ENCODE measurements around the gene NR4A3. TPM values are rescaled to one million over a fixed set of nuclear protein-coding genes. Genes with fewer than 3 reads are reported as not detected.

The NR4A3 gene
- total and polyA plus RNA-seq, 2 of the 13 experiments (the other 11 are each of a cell fraction or from before 2014, with no cell fraction given) = 0.02 to 0.09 TPM

DNA sequence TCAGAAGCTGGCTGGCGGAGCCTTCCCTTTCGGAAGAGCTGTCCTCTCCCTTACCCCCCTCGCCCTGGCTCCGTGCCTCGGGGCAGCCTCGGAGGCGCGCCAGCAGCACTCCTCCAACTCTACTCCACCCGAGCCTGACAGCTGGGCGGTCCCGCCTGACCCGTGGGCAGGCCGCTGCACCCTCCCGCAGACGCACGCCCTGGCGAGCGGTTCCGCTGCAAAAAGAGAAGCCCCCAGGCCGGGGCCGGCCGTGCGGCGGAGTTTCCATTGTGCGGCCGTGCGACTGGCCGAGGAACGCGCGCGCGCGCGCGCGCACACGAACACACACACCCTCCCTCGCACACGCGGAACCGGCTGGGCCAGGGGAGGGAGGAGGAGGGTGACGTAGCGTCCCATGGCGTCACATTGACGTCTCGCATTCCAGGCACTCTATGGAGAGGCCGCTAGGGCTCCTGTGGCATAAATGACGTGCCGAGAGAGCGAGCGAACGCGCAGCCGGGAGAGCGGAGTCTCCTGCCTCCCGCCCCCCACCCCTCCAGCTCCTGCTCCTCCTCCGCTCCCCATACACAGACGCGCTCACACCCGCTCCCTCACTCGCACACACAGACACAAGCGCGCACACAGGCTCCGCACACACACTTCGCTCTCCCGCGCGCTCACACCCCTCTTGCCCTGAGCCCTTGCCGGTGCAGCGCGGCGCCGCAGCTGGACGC lies at the start of gene NR4A3 (continued):
- TF ChIP-seq, protein P1, sequence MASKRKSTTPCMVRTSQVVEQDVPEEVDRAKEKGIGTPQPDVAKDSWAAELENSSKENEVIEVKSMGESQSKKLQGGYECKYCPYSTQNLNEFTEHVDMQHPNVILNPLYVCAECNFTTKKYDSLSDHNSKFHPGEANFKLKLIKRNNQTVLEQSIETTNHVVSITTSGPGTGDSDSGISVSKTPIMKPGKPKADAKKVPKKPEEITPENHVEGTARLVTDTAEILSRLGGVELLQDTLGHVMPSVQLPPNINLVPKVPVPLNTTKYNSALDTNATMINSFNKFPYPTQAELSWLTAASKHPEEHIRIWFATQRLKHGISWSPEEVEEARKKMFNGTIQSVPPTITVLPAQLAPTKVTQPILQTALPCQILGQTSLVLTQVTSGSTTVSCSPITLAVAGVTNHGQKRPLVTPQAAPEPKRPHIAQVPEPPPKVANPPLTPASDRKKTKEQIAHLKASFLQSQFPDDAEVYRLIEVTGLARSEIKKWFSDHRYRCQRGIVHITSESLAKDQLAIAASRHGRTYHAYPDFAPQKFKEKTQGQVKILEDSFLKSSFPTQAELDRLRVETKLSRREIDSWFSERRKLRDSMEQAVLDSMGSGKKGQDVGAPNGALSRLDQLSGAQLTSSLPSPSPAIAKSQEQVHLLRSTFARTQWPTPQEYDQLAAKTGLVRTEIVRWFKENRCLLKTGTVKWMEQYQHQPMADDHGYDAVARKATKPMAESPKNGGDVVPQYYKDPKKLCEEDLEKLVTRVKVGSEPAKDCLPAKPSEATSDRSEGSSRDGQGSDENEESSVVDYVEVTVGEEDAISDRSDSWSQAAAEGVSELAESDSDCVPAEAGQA (IDR thresholded peaks at IDR 0.05; ENCODE audit: low read depth) = peak; percentile 91
- TF ChIP-seq, protein P1 (CRISPR knock-in tag; IDR thresholded peaks at IDR 0.05; ENCODE audit: borderline replicate concordance) = no peak
- TF ChIP-seq EHMT2 (IDR thresholded peaks at IDR 0.05; ENCODE audit: borderline replicate concordance, low read depth, low read length) = no peak
- TF ChIP-seq CEBPG (CRISPR knock-in tag; IDR thresholded peaks at IDR 0.05) = no peak
- TF ChIP-seq, protein P2, sequence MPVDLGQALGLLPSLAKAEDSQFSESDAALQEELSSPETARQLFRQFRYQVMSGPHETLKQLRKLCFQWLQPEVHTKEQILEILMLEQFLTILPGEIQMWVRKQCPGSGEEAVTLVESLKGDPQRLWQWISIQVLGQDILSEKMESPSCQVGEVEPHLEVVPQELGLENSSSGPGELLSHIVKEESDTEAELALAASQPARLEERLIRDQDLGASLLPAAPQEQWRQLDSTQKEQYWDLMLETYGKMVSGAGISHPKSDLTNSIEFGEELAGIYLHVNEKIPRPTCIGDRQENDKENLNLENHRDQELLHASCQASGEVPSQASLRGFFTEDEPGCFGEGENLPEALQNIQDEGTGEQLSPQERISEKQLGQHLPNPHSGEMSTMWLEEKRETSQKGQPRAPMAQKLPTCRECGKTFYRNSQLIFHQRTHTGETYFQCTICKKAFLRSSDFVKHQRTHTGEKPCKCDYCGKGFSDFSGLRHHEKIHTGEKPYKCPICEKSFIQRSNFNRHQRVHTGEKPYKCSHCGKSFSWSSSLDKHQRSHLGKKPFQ (CRISPR knock-in tag; IDR thresholded peaks at IDR 0.05; ENCODE audit: insufficient replicate concordance) = peak; percentile 95
- TF ChIP-seq ZBTB7A (CRISPR knock-in tag; IDR thresholded peaks at IDR 0.05) = peak; percentile 66
- no peak for TF ChIP-seq NFKB2 (CRISPR knock-in tag; IDR thresholded peaks at IDR 0.05; ENCODE audit: borderline replicate concordance)
- TF ChIP-seq ZNF496 (CRISPR knock-in tag; IDR thresholded peaks at IDR 0.05; ENCODE audit: insufficient replicate concordance) = no peak
- TF ChIP-seq ZSCAN22 (CRISPR knock-in tag; IDR thresholded peaks at IDR 0.05) = no peak
- TF ChIP-seq, protein P3, sequence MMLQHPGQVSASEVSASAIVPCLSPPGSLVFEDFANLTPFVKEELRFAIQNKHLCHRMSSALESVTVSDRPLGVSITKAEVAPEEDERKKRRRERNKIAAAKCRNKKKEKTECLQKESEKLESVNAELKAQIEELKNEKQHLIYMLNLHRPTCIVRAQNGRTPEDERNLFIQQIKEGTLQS (CRISPR knock-in tag; IDR thresholded peaks at IDR 0.05) = peak; percentile 52; the same call in 1 of the 2 replicates
- 0 out of 2 replicates have a peak, but pooled peaks have one; percentile 15 for TF ChIP-seq MTA1 (CRISPR knock-in tag; IDR thresholded peaks at IDR 0.05; ENCODE audit: borderline replicate concordance)
- TF ChIP-seq, protein P4, sequence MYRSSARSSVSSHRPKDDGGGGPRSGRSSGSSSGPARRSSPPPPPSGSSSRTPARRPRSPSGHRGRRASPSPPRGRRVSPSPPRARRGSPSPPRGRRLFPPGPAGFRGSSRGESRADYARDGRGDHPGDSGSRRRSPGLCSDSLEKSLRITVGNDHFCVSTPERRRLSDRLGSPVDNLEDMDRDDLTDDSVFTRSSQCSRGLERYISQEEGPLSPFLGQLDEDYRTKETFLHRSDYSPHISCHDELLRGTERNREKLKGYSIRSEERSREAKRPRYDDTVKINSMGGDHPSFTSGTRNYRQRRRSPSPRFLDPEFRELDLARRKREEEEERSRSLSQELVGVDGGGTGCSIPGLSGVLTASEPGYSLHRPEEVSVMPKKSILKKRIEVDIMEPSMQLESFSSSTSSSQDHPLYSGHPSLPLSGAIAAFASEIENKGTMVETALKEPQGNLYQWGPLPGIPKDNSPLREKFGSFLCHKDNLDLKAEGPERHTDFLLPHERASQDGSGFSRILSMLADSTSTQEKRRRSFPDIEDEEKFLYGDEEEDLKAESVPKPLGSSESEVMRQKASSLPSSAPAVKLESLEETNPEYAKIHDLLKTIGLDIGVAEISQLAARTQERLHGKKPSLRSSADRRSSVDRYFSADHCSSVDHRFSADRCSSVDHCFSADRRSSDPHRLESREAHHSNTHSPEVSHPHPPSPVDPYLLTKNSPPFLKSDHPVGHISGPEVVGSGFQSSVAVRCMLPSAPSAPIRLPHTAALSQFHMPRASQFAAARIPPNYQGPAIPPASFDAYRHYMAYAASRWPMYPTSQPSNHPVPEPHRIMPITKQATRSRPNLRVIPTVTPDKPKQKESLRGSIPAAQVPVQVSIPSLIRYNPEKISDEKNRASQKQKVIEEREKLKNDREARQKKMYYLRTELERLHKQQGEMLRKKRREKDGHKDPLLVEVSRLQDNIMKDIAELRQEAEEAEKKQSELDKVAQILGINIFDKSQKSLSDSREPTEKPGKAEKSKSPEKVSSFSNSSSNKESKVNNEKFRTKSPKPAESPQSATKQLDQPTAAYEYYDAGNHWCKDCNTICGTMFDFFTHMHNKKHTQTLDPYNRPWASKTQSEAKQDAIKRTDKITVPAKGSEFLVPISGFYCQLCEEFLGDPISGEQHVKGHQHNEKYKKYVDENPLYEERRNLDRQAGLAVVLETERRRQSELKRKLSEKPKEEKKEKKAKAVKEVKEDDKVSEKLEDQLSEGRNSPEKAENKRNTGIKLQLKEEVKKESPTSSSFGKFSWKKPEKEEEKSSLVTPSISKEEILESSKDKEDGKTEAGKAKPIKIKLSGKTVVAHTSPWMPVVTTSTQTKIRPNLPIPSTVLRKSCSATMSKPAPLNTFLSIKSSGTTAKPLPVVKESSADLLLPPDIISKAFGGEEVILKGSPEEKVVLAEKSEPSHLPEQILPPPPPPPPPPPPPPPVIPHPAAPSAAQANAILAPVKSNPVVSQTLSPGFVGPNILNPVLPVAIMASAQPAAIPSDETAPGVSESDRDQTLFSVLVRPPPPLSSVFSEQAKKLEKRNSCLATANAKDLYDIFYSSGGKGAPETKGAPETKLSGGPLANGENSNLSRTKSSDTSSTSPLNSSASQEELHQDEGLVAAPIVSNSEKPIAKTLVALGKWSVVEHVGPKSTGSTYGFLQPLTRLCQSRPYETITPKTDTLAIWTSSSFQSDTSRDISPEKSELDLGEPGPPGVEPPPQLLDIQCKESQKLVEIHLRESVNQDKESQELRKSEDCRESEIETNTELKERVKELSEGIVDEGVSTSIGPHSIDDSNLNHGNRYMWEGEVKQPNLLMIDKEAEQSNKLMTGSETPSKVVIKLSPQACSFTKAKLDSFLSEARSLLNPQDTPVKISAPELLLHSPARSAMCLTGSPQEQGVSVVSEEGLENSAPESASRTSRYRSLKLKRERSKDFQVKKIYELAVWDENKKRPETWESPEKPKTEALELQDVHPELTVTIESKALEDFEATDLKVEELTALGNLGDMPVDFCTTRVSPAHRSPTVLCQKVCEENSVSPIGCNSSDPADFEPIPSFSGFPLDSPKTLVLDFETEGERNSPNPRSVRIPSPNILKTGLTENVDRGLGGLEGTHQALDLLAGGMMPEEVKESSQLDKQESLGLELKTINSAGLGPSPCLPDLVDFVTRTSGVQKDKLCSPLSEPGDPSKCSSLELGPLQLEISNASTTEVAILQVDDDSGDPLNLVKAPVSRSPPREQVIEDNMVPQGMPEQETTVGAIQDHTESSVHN (CRISPR knock-in tag; IDR thresholded peaks at IDR 0.05) = no peak

Measured in HepG2 (cell line).